Transverse colon (tissue), 4 donors: Measurements from ENCODE around the gene CERK.

Source experiments
- EP300 ChIP-seq: sonication (generic); formaldehyde crosslinking; IDR thresholded peaks from one replicate; pipeline ENCODE4 v1.6.1; 2017; ENCODE audit warnings: antibody characterized with exemption, low read depth
- POLR2A ChIP-seq: fragments of 450-650 bp; IDR thresholded peaks from one replicate; pipeline ENCODE4 v1.6.1; 2016; ENCODE audit warnings: antibody characterized with exemption, mild to moderate bottlenecking, moderate library complexity
- POLR2AphosphoS5 ChIP-seq, 3 donors: sonication (generic); formaldehyde crosslinking; IDR thresholded peaks; one replicate each; pipeline ENCODE4 v1.6.1; 2016; ENCODE audit warnings: antibody characterized with exemption in 3 of 3
- TF ChIP-seq, protein P1 (sequence below), 5 experiments: fragments of 200-600 bp in 3 of 5; fragments of 450-650 bp in 2 of 5; sonication (generic) in 3 of 5; IDR thresholded peaks; 1 replicate in 2 of 5; 2 replicates in 3 of 5; pipeline ENCODE4 v1.5.1; 2016 to 2017; ENCODE audit warnings: antibody characterized with exemption in 5 of 5, inconsistent platforms in 3 of 5, mild to moderate bottlenecking in 2 of 5, moderate library complexity in 1 of 5

DNA sequence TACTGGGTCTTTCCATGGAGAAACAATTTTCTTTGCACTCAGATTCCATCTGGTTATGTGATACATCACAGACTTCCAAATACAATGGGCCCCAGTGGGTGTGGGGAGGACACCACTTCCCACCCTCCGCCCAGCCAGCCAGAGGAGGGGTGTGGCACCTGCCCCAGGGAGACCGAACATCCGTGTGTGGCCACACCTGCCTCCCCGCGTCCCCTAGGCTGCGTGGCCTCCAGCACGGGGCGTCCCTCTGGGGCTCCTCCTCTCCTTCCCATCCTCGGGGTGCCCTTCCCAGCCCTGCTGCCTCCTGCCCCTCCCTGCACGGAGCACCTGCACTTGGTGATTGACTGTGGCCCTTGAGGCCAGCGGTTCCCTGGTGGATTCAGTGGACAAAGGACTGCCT lies 49.1 kb downstream of the CERK start:
- TF ChIP-seq, protein P1, sequence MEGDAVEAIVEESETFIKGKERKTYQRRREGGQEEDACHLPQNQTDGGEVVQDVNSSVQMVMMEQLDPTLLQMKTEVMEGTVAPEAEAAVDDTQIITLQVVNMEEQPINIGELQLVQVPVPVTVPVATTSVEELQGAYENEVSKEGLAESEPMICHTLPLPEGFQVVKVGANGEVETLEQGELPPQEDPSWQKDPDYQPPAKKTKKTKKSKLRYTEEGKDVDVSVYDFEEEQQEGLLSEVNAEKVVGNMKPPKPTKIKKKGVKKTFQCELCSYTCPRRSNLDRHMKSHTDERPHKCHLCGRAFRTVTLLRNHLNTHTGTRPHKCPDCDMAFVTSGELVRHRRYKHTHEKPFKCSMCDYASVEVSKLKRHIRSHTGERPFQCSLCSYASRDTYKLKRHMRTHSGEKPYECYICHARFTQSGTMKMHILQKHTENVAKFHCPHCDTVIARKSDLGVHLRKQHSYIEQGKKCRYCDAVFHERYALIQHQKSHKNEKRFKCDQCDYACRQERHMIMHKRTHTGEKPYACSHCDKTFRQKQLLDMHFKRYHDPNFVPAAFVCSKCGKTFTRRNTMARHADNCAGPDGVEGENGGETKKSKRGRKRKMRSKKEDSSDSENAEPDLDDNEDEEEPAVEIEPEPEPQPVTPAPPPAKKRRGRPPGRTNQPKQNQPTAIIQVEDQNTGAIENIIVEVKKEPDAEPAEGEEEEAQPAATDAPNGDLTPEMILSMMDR (IDR thresholded peaks at IDR 0.05), result no peak
- TF ChIP-seq POLR2A, result no peak
- TF ChIP-seq POLR2AphosphoS5 (IDR thresholded peaks at IDR 0.05), result no peak
- no peak for TF ChIP-seq EP300
